Type B pancreatic cell (in vitro differentiated cells): ENCODE measurements around the gene TMEM37. TPM values are rescaled to one million over a fixed set of nuclear protein-coding genes. Genes with fewer than 3 reads are reported as not detected.

Source experiments
- DNase-seq: peaks from one replicate; pipeline ENCODE4 v3.0.0; 2021; ENCODE audit warnings: mixed read lengths; ENCODE audit not compliant: unreplicated experiment; ENCODE audit errors: extremely low spot score
- H3K27ac Mint-ChIP-seq: 2 replicates; pipeline ENCODE4 v1.8.0; 2021; ENCODE audit warnings: mild to moderate bottlenecking, mixed read lengths
- H3K27me3 Mint-ChIP-seq: 2 replicates; pipeline ENCODE4 v1.8.0; 2021; ENCODE audit warnings: mixed read lengths
- H3K36me3 Mint-ChIP-seq: 2 replicates; pipeline ENCODE4 v1.8.0; 2021; ENCODE audit warnings: mixed read lengths
- H3K4me1 Mint-ChIP-seq: one replicate; pipeline ENCODE4 v1.8.0; 2021; ENCODE audit warnings: mixed read lengths; ENCODE audit not compliant: unreplicated experiment
- H3K4me3 Mint-ChIP-seq: 2 replicates; pipeline ENCODE4 v1.8.0; 2021; ENCODE audit warnings: mild to moderate bottlenecking, mixed read lengths
- H3K9me3 Mint-ChIP-seq: 2 replicates; pipeline ENCODE4 v1.8.0; 2021; ENCODE audit warnings: mixed read lengths
- long read RNA-seq: library from polyadenylated mRNA; unstranded; transcript quantifications from one replicate; pipeline ENCODE4 v2.0.0, GENCODE V29; 2020
- total RNA-seq: library from RNA; stranded (reverse); gene quantifications from 2 replicates; pipeline ENCODE4 v1.2.1, GENCODE V29; 2021; ENCODE audit warnings: low replicate concordance
- TF ChIP-seq, protein P1 (sequence below): fragments of 200-600 bp; sonication (generic); conservative IDR thresholded peaks from 2 replicates; pipeline ENCODE4 v1.5.0; 2021; ENCODE audit warnings: antibody characterized with exemption, mild to moderate bottlenecking

The TMEM37 gene, protein sequence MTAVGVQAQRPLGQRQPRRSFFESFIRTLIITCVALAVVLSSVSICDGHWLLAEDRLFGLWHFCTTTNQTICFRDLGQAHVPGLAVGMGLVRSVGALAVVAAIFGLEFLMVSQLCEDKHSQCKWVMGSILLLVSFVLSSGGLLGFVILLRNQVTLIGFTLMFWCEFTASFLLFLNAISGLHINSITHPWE
- 11.8 and 16.4 TPM in 2 replicates for total RNA-seq
- long read RNA-seq, transcript TMEM37-201 (2 exons, 1,688 nt), result major isoform, 69 of 71 reads
- long read RNA-seq, partial matches to known transcripts, result 2 of 71 reads
- long read RNA-seq, other reads (novel, unspliced or antisense), result 0 of 71 reads

DNA sequence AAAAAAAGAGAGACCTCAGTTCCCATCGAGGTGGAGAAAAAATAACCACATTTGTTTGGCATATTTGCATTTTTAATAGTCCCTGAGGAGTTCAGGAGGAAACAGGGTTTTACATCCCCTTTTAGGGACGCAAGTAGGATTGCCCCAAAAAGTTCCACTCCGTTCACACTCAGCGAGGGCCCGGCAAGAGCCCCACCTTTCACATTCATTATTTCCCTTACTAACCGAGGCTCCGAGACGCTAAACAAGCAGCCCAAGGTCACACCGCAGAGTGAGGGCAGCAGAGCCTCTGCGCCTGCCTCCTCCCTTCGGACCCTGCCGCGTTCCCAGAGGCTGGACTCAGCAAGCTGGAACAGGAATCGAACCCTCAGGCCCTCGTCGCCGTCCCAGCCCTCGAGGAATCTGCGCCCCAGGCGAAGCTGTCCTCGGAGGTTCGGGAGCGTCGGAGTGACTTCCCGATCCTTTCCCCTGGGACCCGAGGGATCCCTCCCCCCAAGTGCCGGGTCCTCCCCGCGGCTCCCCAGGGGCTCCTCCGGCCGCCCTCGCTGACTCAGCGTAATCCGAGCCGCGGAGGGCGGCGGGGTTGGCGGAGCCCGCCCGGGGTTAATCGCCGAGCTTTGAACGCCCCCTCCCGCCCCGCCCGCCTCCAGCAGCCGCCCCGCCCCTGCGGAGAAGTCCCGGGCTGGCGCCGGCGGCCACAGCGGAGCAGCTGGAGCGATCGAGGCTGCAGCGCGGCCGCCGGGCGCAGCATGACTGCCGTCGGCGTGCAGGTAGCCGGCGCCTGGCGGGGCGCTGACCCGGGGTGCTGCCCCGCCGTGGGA, at the start of gene TMEM37:
Gene TMEM37 (plus strand): TSS at position 700 of the 821 bp plus-strand sequence. CDS start 50 bp downstream, at position 750.
- H3K36me3 Mint-ChIP-seq, result peaks cover 7% of the 10 kb centered on the region
- peak within 1 kb of the TSS; percentile 88 for H3K4me3 Mint-ChIP-seq
- peaks cover 5% of the 10 kb centered on the region for H3K27me3 Mint-ChIP-seq
- TF ChIP-seq, protein P1, sequence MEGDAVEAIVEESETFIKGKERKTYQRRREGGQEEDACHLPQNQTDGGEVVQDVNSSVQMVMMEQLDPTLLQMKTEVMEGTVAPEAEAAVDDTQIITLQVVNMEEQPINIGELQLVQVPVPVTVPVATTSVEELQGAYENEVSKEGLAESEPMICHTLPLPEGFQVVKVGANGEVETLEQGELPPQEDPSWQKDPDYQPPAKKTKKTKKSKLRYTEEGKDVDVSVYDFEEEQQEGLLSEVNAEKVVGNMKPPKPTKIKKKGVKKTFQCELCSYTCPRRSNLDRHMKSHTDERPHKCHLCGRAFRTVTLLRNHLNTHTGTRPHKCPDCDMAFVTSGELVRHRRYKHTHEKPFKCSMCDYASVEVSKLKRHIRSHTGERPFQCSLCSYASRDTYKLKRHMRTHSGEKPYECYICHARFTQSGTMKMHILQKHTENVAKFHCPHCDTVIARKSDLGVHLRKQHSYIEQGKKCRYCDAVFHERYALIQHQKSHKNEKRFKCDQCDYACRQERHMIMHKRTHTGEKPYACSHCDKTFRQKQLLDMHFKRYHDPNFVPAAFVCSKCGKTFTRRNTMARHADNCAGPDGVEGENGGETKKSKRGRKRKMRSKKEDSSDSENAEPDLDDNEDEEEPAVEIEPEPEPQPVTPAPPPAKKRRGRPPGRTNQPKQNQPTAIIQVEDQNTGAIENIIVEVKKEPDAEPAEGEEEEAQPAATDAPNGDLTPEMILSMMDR, result no peak
- peak within 1 kb of the TSS; percentile 80 for H3K27ac Mint-ChIP-seq
- peak; percentile 81 for DNase-seq
- no peaks in the 10 kb centered on the region for H3K9me3 Mint-ChIP-seq
- H3K4me1 Mint-ChIP-seq, result peaks cover 68% of the 10 kb centered on the region

DNA sequence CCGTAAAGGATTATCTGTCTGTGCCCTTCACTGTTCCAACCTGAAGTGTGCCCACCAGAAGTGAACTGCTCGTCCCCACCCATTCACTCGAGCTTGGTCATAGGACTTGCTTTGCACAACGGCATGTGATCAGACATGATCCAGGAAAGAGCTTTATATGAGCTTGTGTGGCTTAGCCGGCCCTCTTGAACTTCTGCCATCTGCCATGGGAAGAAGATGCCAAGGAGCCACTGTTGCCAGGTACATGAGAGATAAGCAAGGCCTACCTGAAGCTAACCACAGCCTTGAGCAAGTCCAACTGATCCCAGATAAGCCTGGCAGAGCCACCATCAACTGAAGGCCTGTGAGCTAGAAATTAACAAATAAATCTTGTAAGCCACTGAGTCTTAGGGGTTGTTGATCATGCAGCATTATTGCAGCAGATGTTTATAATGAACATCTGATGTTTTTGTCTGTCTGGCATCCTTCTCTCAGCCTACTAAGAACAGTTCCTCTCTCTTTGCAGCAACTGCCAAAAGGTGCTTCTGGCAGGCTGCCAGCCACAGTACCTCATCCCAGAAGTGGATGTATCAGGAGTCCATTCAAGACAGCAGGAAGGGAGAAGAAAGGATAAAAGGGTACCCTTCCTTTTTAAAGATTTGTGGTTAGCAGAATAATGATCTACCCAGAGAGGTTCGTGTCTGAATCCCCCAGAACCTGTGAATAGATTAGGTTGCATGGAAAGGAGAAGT, 48.1 kb upstream of the TMEM37 start:
- no peaks in the 10 kb centered on the region for H3K9me3 Mint-ChIP-seq
- H3K4me1 Mint-ChIP-seq, result peaks cover 11% of the 10 kb centered on the region
- TF ChIP-seq, protein P1, result no peak
- no peaks in the 10 kb centered on the region for H3K36me3 Mint-ChIP-seq
- H3K4me3 Mint-ChIP-seq, result no peak overlapping the region
- no peak for DNase-seq
- H3K27ac Mint-ChIP-seq, result no peak overlapping the region
- no peaks in the 10 kb centered on the region for H3K27me3 Mint-ChIP-seq

DNA sequence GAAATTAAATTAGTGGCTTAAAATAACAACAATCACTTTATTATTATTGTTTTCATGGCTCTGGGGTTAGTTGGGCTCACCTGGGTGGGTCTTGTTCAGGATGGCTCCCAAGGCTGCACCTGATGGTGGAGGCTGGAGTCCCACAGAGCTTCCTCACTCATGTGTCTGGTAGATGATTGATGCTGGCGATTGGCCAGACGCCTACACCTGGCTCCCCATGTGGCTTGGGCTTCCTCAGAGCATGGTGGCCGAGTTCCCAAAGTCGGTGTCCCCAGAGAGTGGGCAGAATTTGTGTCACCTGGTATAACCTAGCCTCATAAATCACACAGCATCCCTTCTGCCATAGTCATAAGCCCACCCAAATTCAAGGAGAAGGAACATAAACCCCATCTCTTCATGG, 46.7 kb upstream of the TMEM37 start:
- Mint-ChIP-seq H3K9me3 (no peaks in the 10 kb centered on the region), H3K4me1 (peaks cover 24% of the 10 kb centered on the region), H3K27me3 (no peaks in the 10 kb centered on the region), H3K27ac (no peak overlapping the region), H3K4me3 (no peak overlapping the region), H3K36me3 (no peaks in the 10 kb centered on the region)
- TF ChIP-seq, protein P1, result no peak
- no peak for DNase-seq

DNA sequence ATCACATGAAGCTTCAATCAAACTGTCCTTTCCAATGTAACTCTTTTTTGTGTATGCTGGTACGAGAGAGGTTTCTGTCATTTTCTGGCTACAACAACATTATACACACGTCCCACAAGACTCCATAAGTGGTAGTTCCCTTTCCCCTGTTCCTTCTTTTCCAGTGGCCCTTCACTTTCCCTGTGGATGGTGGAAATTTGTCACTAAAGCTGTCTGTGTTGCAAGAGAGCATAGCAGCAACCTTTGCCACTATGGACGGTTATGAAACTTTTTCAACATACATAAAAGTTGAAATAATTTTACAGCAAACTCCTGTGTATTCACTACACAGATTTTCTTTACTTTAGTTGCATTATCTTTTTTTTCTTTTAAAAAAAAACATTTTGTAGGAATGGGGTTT, 46.2 kb upstream of the TMEM37 start:
- Mint-ChIP-seq H3K36me3 (no peaks in the 10 kb centered on the region), H3K4me3 (no peak overlapping the region), H3K4me1 (peaks cover 26% of the 10 kb centered on the region), H3K27ac (no peak overlapping the region), H3K9me3 (no peaks in the 10 kb centered on the region), H3K27me3 (no peaks in the 10 kb centered on the region)
- no peak for DNase-seq
- TF ChIP-seq, protein P1, result no peak

DNA sequence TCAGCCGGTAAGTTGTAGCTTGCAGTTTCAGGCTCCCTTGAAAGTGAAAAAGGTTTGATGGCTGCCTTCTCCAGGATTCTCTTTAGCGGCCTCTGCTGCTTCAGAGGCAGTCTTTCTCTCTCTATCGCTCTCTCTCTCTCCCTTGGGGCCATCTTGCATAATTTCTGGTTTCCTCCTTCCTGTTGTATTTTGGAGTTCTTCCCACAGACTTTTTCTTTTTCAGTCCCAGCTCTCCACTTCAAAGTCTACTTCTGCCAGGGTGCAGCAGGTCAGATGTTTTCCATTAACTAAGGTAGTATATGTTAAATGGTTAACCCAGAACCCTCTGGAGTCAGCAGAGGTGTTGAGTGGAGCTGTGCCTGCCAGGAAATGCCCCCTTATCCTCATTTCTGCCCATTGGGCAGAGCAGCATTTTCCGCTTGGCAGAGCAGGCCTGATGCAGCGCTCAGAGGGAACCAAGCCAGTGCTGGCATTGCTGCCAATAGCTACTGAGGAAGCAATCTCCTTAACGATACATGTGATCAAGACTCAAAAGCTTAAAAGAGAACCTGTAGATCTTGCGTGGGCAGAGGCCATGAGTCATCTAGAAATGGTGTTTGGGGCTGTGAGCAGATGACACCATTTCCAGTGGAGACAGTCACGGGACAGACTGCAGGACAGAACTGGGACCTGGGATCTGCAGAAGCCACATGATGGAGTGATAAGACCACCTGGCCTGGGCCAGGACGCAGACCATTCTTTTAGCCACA, 44.1 kb upstream of the TMEM37 start:
- peak; percentile 11 for DNase-seq
- Mint-ChIP-seq H3K27me3 (no peaks in the 10 kb centered on the region), H3K9me3 (no peaks in the 10 kb centered on the region), H3K27ac (peak overlapping the region; percentile 3), H3K36me3 (no peaks in the 10 kb centered on the region), H3K4me1 (peaks cover 26% of the 10 kb centered on the region), H3K4me3 (peak overlapping the region; percentile 12)
- TF ChIP-seq, protein P1, result no peak
